ENCODE data around the gene C3.

DNA sequence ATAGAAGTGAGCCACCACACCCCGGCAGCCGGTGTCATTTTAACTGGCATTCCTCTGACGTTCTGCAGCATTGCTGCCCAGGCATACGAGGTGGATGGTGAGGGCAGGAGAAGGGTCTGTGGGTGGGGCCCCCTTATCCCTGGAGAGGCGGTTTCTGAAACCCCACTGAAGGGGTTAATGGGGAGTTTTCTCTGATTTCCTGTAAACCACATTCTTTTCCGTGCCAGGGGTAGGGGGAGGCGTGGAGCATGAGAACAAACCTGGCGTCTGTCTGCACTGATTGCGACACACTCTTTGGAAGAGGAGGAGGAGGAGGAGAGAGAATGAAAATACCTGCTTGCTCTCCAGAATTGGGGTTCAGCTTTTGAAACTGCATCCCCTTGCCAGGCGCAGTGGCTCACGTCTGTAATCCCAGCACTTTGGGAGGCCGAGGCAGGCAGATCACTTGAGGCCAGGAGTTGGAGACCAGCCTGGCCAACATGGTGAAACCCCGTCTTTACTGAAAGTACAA is 2.7 kb upstream of the C3 start:
- TF ChIP-seq, protein P1, sequence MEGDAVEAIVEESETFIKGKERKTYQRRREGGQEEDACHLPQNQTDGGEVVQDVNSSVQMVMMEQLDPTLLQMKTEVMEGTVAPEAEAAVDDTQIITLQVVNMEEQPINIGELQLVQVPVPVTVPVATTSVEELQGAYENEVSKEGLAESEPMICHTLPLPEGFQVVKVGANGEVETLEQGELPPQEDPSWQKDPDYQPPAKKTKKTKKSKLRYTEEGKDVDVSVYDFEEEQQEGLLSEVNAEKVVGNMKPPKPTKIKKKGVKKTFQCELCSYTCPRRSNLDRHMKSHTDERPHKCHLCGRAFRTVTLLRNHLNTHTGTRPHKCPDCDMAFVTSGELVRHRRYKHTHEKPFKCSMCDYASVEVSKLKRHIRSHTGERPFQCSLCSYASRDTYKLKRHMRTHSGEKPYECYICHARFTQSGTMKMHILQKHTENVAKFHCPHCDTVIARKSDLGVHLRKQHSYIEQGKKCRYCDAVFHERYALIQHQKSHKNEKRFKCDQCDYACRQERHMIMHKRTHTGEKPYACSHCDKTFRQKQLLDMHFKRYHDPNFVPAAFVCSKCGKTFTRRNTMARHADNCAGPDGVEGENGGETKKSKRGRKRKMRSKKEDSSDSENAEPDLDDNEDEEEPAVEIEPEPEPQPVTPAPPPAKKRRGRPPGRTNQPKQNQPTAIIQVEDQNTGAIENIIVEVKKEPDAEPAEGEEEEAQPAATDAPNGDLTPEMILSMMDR (IDR thresholded peaks at IDR 0.05; ENCODE audit: low read depth, low read length): no peak
- TF ChIP-seq EZH2phosphoT487 (IDR thresholded peaks at IDR 0.05; ENCODE audit: low read depth): no peak
